Anterior cingulate cortex (tissue), 58 donors: Measurements from ENCODE around the gene ITGB5.
A peak's percentile ranks its signal among the peaks of the same experiment; 100 is the strongest.

Source experiments
- DNase-seq, 58 donors: peaks; one replicate each; lab custom pipeline; 2025; lab: John Stamatoyannopoulos, UW

ITGB5 gene

GRCh38 chr3:124877674-124878073, 9.5 kb downstream of the ITGB5 start:
- DNase-seq: no peak

- DNase-seq: peak in 7 of 58 donors; percentile 15 to 47 (median 22)
Observed at GRCh38 chr3:124876401-124876878, 10.7 kb downstream of the ITGB5 start.

DNA sequence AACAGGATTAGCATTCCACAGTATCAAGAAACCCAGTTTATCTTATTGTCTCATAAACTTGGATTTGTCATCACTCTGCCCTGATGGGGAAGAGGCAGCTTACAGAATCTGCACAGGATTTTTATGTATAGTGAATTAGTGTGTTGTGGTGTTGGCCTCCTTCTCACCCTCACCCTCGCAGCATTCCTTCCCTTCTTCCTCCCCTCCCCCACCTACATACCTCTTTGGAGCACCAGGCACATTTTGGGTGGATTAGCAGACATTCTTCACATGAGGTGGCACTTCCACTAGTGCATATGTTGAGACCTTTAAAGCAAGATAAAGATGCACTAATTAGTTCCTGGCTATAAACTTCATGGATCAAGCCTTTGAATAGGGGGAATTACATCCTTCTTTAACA, 13.9 kb downstream of the ITGB5 start:
- DNase-seq: no peak

- DNase-seq: no peak
Observed at GRCh38 chr3:124867511-124867910, 19.7 kb downstream of the ITGB5 start.

- no peak for DNase-seq
Observed at GRCh38 chr3:124862006-124862405, 25.2 kb downstream of the ITGB5 start.

DNA sequence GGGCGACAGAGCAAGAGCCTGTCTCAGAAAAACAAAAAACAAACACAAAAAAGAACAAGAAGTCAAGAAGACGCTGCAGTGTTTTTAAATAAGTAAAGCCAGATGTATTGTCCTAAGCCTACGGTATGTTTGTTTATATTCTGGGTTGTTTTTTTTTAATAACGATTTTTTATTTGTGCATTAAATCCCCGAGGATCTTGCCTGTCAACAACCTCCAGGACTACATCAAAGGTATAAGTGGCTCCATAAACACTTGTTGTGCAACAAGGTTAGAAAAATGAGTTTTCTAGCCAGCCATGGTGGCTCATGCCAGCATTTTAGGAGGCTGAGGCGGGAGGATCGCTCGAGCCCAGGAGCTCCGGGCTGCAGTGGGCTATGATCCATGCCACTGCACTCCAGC, 26.1 kb downstream of the ITGB5 start:
- no peak for DNase-seq

DNA sequence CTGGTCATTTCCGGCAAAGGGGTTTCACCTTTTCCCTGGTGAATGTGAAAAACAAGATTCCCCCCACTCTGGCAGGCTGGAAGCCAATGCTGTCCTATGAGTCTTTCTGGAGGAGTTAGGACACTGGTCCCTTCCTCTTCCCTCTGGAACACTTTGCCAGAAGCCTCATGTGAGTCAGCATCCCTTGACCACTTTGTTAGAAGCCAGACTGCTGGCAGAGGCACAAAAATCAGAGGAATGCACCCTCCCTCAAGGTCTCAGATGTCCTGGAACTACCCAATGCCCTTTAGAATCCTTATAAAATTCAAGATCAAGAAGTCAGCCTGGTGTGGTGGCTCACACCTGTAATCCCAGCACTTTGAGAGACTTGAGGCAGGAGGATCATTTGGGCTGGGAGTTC, 26.6 kb downstream of the ITGB5 start:
- DNase-seq: no peak

GRCh38 chr3:124859025-124859424, 28.1 kb downstream of the ITGB5 start:
- DNase-seq: no peak

- no peak for DNase-seq
Observed at GRCh38 chr3:124858275-124858674, 28.9 kb downstream of the ITGB5 start.

DNA sequence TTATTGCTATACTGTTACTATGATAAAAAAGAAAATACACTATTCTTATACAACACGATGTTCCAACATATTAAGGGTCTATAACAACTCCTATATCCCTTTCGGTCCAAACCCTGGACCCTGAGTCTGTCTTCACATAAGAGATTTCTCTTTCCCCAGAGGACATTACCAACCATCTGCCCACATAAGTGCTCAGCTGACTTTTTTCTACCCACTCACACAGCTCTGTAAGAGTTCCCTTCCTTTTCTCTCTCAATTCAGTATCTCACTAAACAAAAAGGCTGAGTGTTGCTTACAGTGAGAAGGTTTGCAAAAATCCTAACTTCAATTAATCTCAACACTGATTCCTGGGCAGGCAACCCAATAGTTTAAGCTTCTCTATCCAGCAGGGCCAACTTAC, 30.5 kb downstream of the ITGB5 start:
- DNase-seq: no peak

GRCh38 chr3:124854009-124854408, 33.2 kb downstream of the ITGB5 start:
- no peak for DNase-seq

DNA sequence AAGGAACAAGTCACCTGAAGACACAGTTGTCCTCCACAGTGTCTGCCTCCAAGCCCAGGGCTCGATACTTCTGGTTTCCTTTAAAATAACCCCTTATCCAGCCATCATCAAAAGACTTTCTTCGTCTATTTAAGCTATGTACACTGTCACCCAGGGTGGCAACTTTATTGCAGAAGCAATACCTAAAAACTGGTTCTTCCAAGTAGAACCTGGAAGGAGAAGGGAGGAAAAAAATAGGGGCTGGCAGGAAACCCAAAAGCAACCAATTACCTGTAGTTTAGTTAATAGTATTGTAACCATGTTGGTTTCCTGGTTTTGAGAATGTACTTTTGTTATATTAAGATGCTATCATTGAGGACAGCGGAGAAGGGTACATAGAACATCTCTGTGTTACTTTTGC, 33.7 kb downstream of the ITGB5 start:
- DNase-seq: no peak

- no peak for DNase-seq
Observed at GRCh38 chr3:124851905-124852304, 35.3 kb downstream of the ITGB5 start.

GRCh38 chr3:124851136-124851535, 36.0 kb downstream of the ITGB5 start:
- DNase-seq: no peak

DNA sequence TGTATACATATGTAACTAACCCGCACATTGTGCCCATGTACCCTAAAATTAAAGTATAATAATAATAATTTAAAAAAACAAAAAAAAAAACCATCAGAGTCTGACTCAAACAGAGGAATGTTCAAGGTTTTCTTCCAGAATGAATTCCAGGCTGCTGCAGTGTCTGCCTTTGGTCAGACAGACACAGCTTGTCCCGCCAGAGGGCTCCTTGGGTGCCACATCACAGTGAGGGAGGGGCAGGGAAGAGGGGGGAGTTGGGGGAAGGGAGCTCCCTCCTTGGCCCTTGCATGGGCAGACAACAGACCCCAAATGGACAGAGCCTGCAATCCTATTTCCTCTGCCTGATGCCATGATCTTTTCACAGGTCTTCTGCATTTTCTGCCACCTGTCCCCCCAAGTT, 36.5 kb downstream of the ITGB5 start:
- no peak for DNase-seq

GRCh38 chr3:124850212-124850611, 37.0 kb downstream of the ITGB5 start:
- DNase-seq: no peak

- DNase-seq: no peak
Observed at GRCh38 chr3:124848300-124848699, 38.9 kb downstream of the ITGB5 start.

- DNase-seq: no peak
Observed at GRCh38 chr3:124847863-124848262, 39.3 kb downstream of the ITGB5 start.

DNA sequence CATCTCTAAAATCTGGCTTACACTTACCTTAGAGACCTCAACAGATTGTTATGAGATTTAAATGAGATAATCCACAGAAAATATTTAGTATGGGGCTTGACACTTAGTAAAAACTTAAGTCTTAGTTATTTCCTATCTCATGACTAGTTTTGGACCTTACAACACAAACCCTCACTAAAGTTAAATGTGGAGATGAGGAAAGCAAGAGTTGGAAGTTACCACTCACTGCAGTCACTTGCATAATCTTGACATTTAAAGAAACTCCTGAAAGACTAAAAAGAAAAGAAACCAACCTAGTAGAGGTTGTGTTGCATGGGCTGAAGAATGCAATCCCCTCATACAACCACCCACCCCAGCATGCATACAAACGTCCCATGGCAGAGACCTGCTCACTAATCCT, 40.1 kb downstream of the ITGB5 start:
- DNase-seq: no peak

DNA sequence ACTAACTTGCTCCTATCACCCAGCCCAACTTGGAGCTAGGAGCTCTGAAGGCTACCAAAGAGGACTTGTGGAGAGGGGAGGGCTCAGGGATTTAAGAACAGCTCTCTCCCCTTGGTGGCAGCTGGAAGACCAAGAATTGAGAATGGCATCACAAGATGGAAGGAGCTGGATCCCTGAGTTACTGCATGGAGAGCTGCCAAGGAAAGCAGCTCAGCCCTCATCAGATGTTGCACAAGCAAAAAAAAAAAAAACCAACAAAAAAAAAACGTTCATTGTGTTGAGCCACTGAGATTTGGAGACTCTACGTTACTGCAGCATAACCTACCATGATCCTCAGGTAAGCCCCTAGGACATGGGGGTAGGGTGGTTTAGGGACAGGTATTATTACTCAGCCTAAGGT, 41.0 kb downstream of the ITGB5 start:
- no peak for DNase-seq

DNA sequence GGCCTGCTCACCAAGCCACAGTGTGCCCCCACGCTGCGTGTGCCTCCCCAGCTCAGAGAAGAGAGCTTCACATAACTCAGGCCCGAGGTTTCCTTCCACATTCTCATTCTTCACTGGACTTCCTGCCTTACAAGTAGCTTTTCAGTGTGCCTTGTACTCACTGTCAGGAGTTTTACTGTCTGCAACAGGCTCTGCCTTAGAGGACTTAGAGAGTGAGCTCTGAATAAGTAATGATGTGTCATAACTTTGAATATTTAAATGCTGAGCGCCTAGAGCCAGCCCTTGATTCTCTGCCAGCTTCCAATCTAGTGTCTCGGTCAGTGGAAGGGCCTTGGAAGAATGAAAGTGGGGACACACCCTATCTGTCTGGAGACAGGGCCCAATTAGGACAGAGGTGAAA, 41.8 kb downstream of the ITGB5 start:
- DNase-seq: peak in 1 of 58 donors; percentile 30

DNA sequence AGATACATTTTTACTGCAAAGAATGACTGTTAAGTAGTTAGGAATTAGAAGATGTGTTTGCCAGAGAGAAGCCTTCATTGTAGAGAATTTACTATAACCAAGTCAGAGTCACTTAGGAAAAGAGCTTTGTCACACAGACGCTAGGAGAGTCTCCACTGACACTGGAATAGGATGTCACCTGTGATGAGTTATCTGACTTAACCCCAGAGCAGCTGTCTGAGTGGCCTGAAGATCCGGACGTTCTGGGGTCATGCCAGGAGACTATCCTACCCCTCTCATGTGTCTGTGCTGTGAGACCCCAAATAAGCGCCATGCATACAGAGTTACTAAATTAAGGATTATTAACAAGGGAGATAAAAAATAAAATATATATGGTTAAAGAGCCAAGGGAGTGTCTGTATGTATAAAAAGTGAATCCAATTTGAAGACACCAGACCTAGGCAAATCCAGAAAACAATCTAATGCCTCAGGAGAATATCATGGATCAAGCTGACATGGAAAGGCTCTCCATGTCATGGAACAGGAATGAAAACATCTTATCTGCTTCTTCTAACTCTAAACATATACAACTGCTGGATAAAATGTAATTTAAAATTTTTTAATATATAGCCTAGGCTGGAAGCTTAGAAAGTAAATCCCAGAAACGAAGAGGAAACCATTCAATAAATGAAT, 43.5 kb downstream of the ITGB5 start:
- no peak for DNase-seq

- DNase-seq: no peak
Observed at GRCh38 chr3:124843047-124843446, 44.1 kb downstream of the ITGB5 start.
